ENCODE measurements around the gene POC1A. TPM values are rescaled to one million over a fixed set of nuclear protein-coding genes. Genes with fewer than 3 reads are reported as not detected.

Gene POC1A
- total and polyA plus RNA-seq, 2 of the 4 experiments (the other 2 are of a cell fraction), result 10.6 to 11.5 TPM

DNA sequence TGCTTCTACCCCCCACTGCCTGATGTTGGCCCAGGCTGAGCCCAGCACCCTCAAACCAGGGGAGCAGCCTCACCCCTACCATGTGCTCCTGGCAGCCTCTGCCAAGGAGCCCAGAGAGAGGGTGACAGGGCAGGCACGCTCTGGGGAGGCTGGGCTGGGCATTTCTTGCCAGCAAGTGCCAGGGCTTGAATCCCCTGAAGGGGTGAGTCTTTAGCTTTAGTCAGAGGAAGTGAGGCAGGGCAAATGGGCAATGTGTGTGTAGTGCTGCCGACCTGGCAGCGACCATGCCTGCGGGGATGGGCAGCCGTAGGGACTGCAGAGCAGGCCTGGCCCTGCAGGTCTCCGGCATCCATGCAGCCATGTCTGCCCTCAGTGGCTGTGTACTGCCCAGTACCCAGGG, 116.0 kb downstream of the POC1A start:
- Histone ChIP-seq H3K79me1 (ENCODE audit: low read depth in 1 of 2, low read length in 2 of 2) (no peaks in the 10 kb centered on the region), H3K4me2 (ENCODE audit: low read depth, low read length) (no peak overlapping the region), H2AK9ac (replicated peaks; ENCODE audit: low read depth, low read length, poor library complexity) (no peak overlapping the region), H3K56ac (ENCODE audit: extremely low read depth, insufficient read depth, low read length) (no peak overlapping the region), H2BK20ac (ENCODE audit: low read depth, low read length) (no peak overlapping the region), H3K14ac (replicated peaks; ENCODE audit: low read depth, low read length) (no peak overlapping the region), H4K91ac (ENCODE audit: insufficient read depth, low read depth, low read length) (no peak overlapping the region), H3K9me3 (ENCODE audit: control insufficient read depth, insufficient read depth, low read length) (no peaks in the 10 kb centered on the region), H3K18ac (ENCODE audit: low read depth, low read length) (no peak overlapping the region), H3K4ac (ENCODE audit: low read depth, low read length) (no peak overlapping the region), H2AK5ac (ENCODE audit: low read depth, low read length) (no peak overlapping the region), H3K9me1 (ENCODE audit: insufficient read depth, low read length) (no peaks in the 10 kb centered on the region), H3K4me3 (ENCODE audit: insufficient read depth, low read depth, low read length) (no peak overlapping the region), H3K27me3 (ENCODE audit: control insufficient read depth, insufficient read depth, low read length) (no peaks in the 10 kb centered on the region; the same call in 1 of the 2 replicates), H4K20me1 (ENCODE audit: insufficient read depth, low read length) (no peaks in the 10 kb centered on the region), H4K8ac (ENCODE audit: low read depth in 2 of 2, low read length in 2 of 2) (no peak overlapping the region), H2BK15ac (ENCODE audit: low read depth, low read length) (no peak overlapping the region), H3K27ac (ENCODE audit: insufficient read depth, low read length) (no peak overlapping the region), H3K36me3 (ENCODE audit: control insufficient read depth, insufficient read depth, low read length) (no peaks in the 10 kb centered on the region), H2BK5ac (ENCODE audit: low read depth, low read length, poor library complexity, severe bottlenecking) (no peak overlapping the region), H3K9ac (ENCODE audit: low read depth, low read length) (no peak overlapping the region), H2BK120ac (ENCODE audit: low read depth, low read length) (no peak overlapping the region), H3K23ac (ENCODE audit: low read depth, low read length) (no peak overlapping the region), H2AFZ (replicated peaks; ENCODE audit: low read length, poor library complexity) (no peak overlapping the region), H3K4me1 (ENCODE audit: control insufficient read depth, insufficient read depth, low read length) (no peaks in the 10 kb centered on the region), H4K5ac (ENCODE audit: low read depth, low read length) (no peak overlapping the region)
- TF ChIP-seq CEBPB (IDR thresholded peaks at IDR 0.05; ENCODE audit: low read depth, low read length) (no peak), MAZ (IDR thresholded peaks at IDR 0.05; ENCODE audit: borderline replicate concordance, low read depth, low read length) (no peak), CTCF (conservative IDR thresholded peaks at IDR 0.05; ENCODE audit: low read depth, low read length) (no peak), MXI1 (IDR thresholded peaks at IDR 0.05; ENCODE audit: borderline replicate concordance, low read depth, low read length) (no peak), FOS (IDR thresholded peaks at IDR 0.05; ENCODE audit: low read depth, low read length) (no peak), RAD21 (IDR thresholded peaks at IDR 0.05; ENCODE audit: low read length) (no peak), MAFK (IDR thresholded peaks at IDR 0.05; ENCODE audit: low read depth, low read length) (no peak), CHD1 (IDR thresholded peaks at IDR 0.05; ENCODE audit: low read depth, low read length) (no peak), BHLHE40 (IDR thresholded peaks at IDR 0.05; ENCODE audit: low read depth, low read length) (no peak), NFE2L2 (IDR thresholded peaks at IDR 0.05; ENCODE audit: low read depth, low read length) (no peak), SMC3 (IDR thresholded peaks at IDR 0.05; ENCODE audit: low read depth, low read length) (no peak), POLR2A (IDR thresholded peaks at IDR 0.05; ENCODE audit: low read depth, low read length) (no peak), RCOR1 (IDR thresholded peaks at IDR 0.05; ENCODE audit: insufficient replicate concordance, low read length) (no peak), RFX5 (IDR thresholded peaks at IDR 0.05; ENCODE audit: low read depth, low read length) (no peak), USF2 (IDR thresholded peaks at IDR 0.05; ENCODE audit: low read depth, low read length) (no peak)
- TF ChIP-seq, protein P1, sequence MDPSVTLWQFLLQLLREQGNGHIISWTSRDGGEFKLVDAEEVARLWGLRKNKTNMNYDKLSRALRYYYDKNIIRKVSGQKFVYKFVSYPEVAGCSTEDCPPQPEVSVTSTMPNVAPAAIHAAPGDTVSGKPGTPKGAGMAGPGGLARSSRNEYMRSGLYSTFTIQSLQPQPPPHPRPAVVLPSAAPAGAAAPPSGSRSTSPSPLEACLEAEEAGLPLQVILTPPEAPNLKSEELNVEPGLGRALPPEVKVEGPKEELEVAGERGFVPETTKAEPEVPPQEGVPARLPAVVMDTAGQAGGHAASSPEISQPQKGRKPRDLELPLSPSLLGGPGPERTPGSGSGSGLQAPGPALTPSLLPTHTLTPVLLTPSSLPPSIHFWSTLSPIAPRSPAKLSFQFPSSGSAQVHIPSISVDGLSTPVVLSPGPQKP (IDR thresholded peaks at IDR 0.05; ENCODE audit: borderline replicate concordance, low read depth, low read length), result no peak
- intact Hi-C loops (cut with micrococcal nuclease), result no loop called here
- WGBS, 2 experiments (ENCODE audit: extremely low coverage in 2 of 2, insufficient read length in 1 of 2), result 82% methylated on average over 3 of the region's 6 CpGs; no CpG with 5 or more reads in 1 of the 2 experiments
- dilution Hi-C loops (cut with HindIII; ENCODE audit: low sequenced_read_pairs, unreplicated experiment), result no loop called here
- ChIA-PET CTCF (no interaction called here), POLR2A (ENCODE audit: unreplicated experiment) (no interaction called here)
- no peak for DNase-seq
- BruUV-seq (replicated peaks), result no TSS peak
- in situ Hi-C loops (cut with MboI; ENCODE audit: low sequenced_read_pairs), result no loop called here
- ATAC-seq (ENCODE audit: low read depth), result no peak

Measured in IMR-90 (cell line).